IMR-90 (cell line): Measurements from ENCODE around the gene FAM163A. TPM values are rescaled to one million over a fixed set of nuclear protein-coding genes. Genes with fewer than 3 reads are reported as not detected.
"Not testable (repeated sequence)": the region's sequence is repeated elsewhere in the genome, so short reads cannot be mapped to it uniquely, and the experiment has no call there.

ENCODE experiments used
- ATAC-seq: fragments of 200-7000 bp; cut with Tn5 transposase; 2 replicates; pipeline ENCODE4 v1.9.1; 2020; ENCODE audit warnings: low read depth, mild to moderate bottlenecking, moderate library complexity
- BruUV-seq: library from RNA; stranded (reverse); fragments of 400-500 nt; replicated peaks from 2 replicates; lab custom pipeline; 2021; lab: Mats Ljungman, UMichigan
- CTCF ChIA-PET: fragments of 300-600 bp; formaldehyde crosslinking; extraction: SDS; loops from one replicate; lab custom pipeline; 2021; ENCODE audit warnings: antibody characterized with exemption; lab: Yijun Ruan, JAX
- POLR2A ChIA-PET: fragments of 300-600 bp; sonication (Branson Sonifier 250); formaldehyde crosslinking; loops from one replicate; lab custom pipeline; 2022; ENCODE audit warnings: antibody characterized with exemption; ENCODE audit not compliant: unreplicated experiment; lab: Charles Lee
- DNase-seq: peaks from one replicate; pipeline ENCODE4 v3.0.0; 2013
- H2AFZ ChIP-seq: replicated peaks from 2 replicates; pipeline ENCODE3; 2013; ENCODE audit warnings: low read length, mild to moderate bottlenecking; ENCODE audit not compliant: poor library complexity
- H2AK5ac ChIP-seq: 2 replicates; pipeline ENCODE4 v1.6.1; 2013; ENCODE audit warnings: low read depth, low read length, inconsistent platforms
- H2AK9ac ChIP-seq: replicated peaks from 2 replicates; pipeline ENCODE3; 2013; ENCODE audit warnings: mild to moderate bottlenecking, low read depth, low read length, moderate library complexity; ENCODE audit not compliant: poor library complexity
- H2BK120ac ChIP-seq: 2 replicates; pipeline ENCODE4 v1.6.1; 2013; ENCODE audit warnings: low read depth, low read length, inconsistent platforms
- H2BK15ac ChIP-seq: 3 replicates; pipeline ENCODE4 v1.6.1; 2013; ENCODE audit warnings: low read depth, low read length, inconsistent platforms
- H2BK20ac ChIP-seq: 2 replicates; pipeline ENCODE4 v1.6.1; 2013; ENCODE audit warnings: low read depth, mild to moderate bottlenecking, inconsistent platforms, low read length, moderate library complexity
- H2BK5ac ChIP-seq: 2 replicates; pipeline ENCODE4 v1.6.1; 2013; ENCODE audit warnings: mild to moderate bottlenecking, low read depth, low read length, inconsistent platforms; ENCODE audit not compliant: poor library complexity, severe bottlenecking
- H3K14ac ChIP-seq: replicated peaks from 2 replicates; pipeline ENCODE4 v1.6.1; 2013; ENCODE audit warnings: low read depth, low read length, inconsistent platforms
- H3K18ac ChIP-seq: 2 replicates; pipeline ENCODE4 v1.6.1; 2013; ENCODE audit warnings: low read depth, low read length, control low read depth
- H3K23ac ChIP-seq: 2 replicates; pipeline ENCODE4 v1.6.1; 2013; ENCODE audit warnings: low read depth, low read length, inconsistent platforms
- H3K27ac ChIP-seq: 2 replicates; pipeline ENCODE4 v1.5.1; 2013; ENCODE audit warnings: mild to moderate bottlenecking, control low read depth, low read length; ENCODE audit not compliant: insufficient read depth
- H3K27me3 ChIP-seq: 2 replicates; pipeline ENCODE4 v1.6.1; 2013; ENCODE audit warnings: low read length; ENCODE audit not compliant: control insufficient read depth, insufficient read depth
- H3K36me3 ChIP-seq: 2 replicates; pipeline ENCODE4 v1.6.1; 2013; ENCODE audit warnings: low read length, mixed read lengths; ENCODE audit not compliant: control insufficient read depth, insufficient read depth
- H3K4ac ChIP-seq: 2 replicates; pipeline ENCODE4 v1.6.1; 2013; ENCODE audit warnings: low read depth, low read length, inconsistent platforms
- H3K4me1 ChIP-seq: 2 replicates; pipeline ENCODE4 v1.6.1; 2013; ENCODE audit warnings: low read length, mixed read lengths; ENCODE audit not compliant: control insufficient read depth, insufficient read depth
- H3K4me2 ChIP-seq: 2 replicates; pipeline ENCODE4 v1.6.1; 2013; ENCODE audit warnings: low read depth, mild to moderate bottlenecking, control low read depth, low read length, moderate library complexity
- H3K4me3 ChIP-seq: 2 replicates; pipeline ENCODE4 v1.5.1; 2013; ENCODE audit warnings: low read depth, mild to moderate bottlenecking, control low read depth, low read length, moderate library complexity; ENCODE audit not compliant: insufficient read depth
- H3K56ac ChIP-seq: 2 replicates; pipeline ENCODE4 v1.6.1; 2013; ENCODE audit warnings: low read length, inconsistent platforms; ENCODE audit not compliant: insufficient read depth; ENCODE audit errors: extremely low read depth
- H3K79me1 ChIP-seq, 2 experiments: 2 replicates each; pipeline ENCODE4 v1.6.1; 2013; ENCODE audit warnings: low read length in 2 of 2, inconsistent platforms in 1 of 2, low read depth in 1 of 2
- H3K9ac ChIP-seq: 2 replicates; pipeline ENCODE4 v1.6.1; 2013; ENCODE audit warnings: low read depth, low read length, control low read depth
- H3K9me1 ChIP-seq: 2 replicates; pipeline ENCODE4 v1.6.1; 2013; ENCODE audit warnings: low read length, inconsistent platforms; ENCODE audit not compliant: insufficient read depth
- H3K9me3 ChIP-seq: 2 replicates; pipeline ENCODE4 v1.6.1; 2013; ENCODE audit warnings: low read length; ENCODE audit not compliant: control insufficient read depth, insufficient read depth
- H4K20me1 ChIP-seq: 2 replicates; pipeline ENCODE4 v1.6.1; 2013; ENCODE audit warnings: low read length, inconsistent platforms; ENCODE audit not compliant: insufficient read depth
- H4K5ac ChIP-seq: 2 replicates; pipeline ENCODE4 v1.6.1; 2013; ENCODE audit warnings: mild to moderate bottlenecking, low read depth, low read length, control low read depth
- H4K8ac ChIP-seq, 2 experiments: 2 replicates each; pipeline ENCODE4 v1.6.1; 2013; ENCODE audit warnings: low read depth in 2 of 2, low read length in 2 of 2, control low read depth in 1 of 2, inconsistent platforms in 1 of 2
- H4K91ac ChIP-seq: 2 replicates; pipeline ENCODE4 v1.6.1; 2013; ENCODE audit warnings: low read depth, low read length, inconsistent platforms; ENCODE audit not compliant: insufficient read depth
- WGBS, 2 experiments: methylation state at CpG; one replicate each; pipeline versions ENCODE4 v1.1.5 to v1.1.7; 2013; ENCODE audit warnings: missing lambda C conversion rate in 2 of 2; ENCODE audit not compliant: insufficient read length in 1 of 2; ENCODE audit errors: extremely low coverage in 2 of 2; 5-methylcytosine and 5-hydroxymethylcytosine counted together
- dilution Hi-C: fragments of 300-500 bp; cut with HindIII; formaldehyde crosslinking; loops from one replicate; pipeline ENCODE4 v1.14.3; 2018; ENCODE audit warnings: low sequenced_read_pairs; ENCODE audit not compliant: unreplicated experiment
- in situ Hi-C: fragments of 300-500 bp; cut with MboI; formaldehyde crosslinking; loops from 3 replicates; pipeline ENCODE4 v1.14.3; 2019; ENCODE audit warnings: low sequenced_read_pairs, inconsistent platforms, mixed read lengths
- intact Hi-C: fragments of 100-400 bp; cut with micrococcal nuclease; formaldehyde crosslinking; loops from 2 replicates; pipeline ENCODE4 v1.10.0; 2022
- polyA plus RNA-seq, 3 experiments: library from polyadenylated mRNA; depleted of rRNA; stranded (reverse); fragments of >200 nt; gene quantifications; 2 replicates each; pipeline ENCODE4 v1.2.3, GENCODE V29; 2012; ENCODE audit warnings: low replicate concordance in 1 of 3
- total RNA-seq: library from RNA; depleted of rRNA; stranded (reverse); fragments of >200 nt; gene quantifications from 2 replicates; pipeline ENCODE4 v1.2.3, GENCODE V29; 2012
- TF ChIP-seq, protein P1 (sequence below): conservative IDR thresholded peaks from 2 replicates; pipeline ENCODE4 v1.5.1; 2012; ENCODE audit warnings: mild to moderate bottlenecking, low read depth, low read length, improper control_type of control experiment

The FAM163A gene
- total and polyA plus RNA-seq, 2 of the 4 experiments (the other 2 are of a cell fraction) = not detected

DNA sequence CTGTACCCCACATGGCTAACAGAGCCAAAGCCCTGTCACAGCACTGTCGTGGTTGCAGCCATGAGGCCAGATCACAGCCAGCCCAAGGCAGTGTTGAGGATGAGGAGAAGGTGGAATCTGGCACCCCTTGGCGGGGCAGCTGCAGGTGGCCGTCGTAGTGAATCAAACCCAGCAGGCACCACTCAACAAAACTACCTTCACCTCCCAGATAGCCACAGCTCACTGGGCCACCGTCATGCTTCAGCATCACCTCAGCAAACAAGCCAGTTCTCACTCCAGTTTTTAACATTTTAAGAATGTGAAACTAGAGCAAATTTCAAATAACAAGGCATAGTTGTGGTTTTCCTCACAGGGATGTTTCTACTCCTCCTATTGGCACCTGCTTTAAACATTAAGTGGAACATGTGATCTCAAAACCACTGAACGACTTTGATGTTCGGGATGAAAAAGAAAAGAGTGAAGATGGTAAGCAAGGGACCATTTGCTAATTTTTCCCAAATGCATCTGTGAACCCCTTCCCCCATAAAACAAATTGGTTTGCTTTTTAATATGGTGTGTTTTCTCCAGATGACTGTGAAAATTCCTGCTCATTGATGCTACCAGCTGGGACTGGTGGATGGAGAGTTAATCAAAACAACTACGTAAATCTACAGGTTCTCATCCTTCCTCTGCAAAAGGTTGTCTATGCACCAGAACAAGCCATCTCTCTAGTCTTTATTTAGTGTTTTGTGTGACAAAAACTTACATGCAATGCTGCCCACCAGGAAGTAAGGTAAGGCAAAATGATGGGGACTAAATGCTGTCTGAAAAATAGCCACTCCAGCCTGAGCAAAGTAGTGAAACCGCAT is 89.0 kb downstream of the FAM163A start (continued):
- TF ChIP-seq, protein P1, sequence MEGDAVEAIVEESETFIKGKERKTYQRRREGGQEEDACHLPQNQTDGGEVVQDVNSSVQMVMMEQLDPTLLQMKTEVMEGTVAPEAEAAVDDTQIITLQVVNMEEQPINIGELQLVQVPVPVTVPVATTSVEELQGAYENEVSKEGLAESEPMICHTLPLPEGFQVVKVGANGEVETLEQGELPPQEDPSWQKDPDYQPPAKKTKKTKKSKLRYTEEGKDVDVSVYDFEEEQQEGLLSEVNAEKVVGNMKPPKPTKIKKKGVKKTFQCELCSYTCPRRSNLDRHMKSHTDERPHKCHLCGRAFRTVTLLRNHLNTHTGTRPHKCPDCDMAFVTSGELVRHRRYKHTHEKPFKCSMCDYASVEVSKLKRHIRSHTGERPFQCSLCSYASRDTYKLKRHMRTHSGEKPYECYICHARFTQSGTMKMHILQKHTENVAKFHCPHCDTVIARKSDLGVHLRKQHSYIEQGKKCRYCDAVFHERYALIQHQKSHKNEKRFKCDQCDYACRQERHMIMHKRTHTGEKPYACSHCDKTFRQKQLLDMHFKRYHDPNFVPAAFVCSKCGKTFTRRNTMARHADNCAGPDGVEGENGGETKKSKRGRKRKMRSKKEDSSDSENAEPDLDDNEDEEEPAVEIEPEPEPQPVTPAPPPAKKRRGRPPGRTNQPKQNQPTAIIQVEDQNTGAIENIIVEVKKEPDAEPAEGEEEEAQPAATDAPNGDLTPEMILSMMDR = no peak

DNA sequence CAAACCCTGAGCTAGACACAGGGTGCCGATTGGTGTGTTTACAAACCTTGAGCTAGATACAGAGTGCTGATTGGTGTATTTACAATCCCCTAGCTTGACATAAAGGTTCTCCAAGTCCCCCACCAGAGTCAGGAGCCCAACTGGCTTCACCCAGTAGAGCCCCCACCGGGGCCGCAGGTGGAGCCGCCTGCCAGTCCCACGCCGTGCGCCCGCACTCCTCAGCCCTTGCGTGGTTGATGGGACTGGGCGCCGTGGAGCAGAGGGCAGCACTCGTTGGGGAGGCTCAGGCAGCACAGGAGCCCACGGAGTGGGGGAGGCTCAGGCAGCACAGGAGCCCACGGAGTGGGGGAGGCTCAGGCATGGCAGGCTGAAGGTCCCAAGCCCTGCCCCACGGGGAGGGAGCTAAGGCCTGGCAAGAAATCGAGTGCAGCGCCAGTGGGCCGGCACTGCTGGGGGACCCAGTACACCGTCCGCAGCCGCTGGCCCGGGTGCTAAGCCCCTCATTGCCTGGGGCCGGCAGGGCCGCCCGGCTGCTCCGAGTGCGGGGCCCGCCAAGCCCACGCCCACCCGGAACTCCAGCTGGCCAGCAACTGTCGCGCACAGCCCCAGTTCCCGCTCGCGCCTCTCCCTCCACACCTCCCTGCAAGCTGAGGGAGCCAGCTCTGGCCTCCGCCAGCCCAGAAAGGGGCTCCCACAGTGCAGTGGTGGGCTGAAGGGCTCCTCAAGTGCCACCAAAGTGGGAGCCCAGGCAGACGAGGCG is 93.8 kb downstream of the FAM163A start:
- H3K4me3 ChIP-seq, H3K14ac ChIP-seq, DNase-seq, in situ Hi-C loops, H3K9ac ChIP-seq, H3K4ac ChIP-seq, H3K23ac ChIP-seq, ATAC-seq, H4K8ac ChIP-seq, H3K4me1 ChIP-seq, H3K9me3 ChIP-seq, H3K9me1 ChIP-seq, H2BK20ac ChIP-seq, intact Hi-C loops, H4K91ac ChIP-seq, H3K56ac ChIP-seq, CTCF ChIA-PET, H2AK5ac ChIP-seq, H2BK120ac ChIP-seq, H3K27me3 ChIP-seq, dilution Hi-C loops, H2BK15ac ChIP-seq, POLR2A ChIA-PET, H4K5ac ChIP-seq, H3K27ac ChIP-seq, H2AFZ ChIP-seq, H4K20me1 ChIP-seq, H3K4me2 ChIP-seq, H3K18ac ChIP-seq, H2BK5ac ChIP-seq, BruUV-seq, H2AK9ac ChIP-seq: not testable (repeated sequence)
- peaks cover 11% of the 10 kb centered on the region for H3K36me3 ChIP-seq
- H3K79me1 ChIP-seq = peaks cover 5 to 18% of the 10 kb centered on the region in 2 experiments
- 100% methylated on average over 6 of the region's 38 CpGs; no CpG with 5 or more reads in 1 of the 2 experiments for WGBS, 2 experiments
